GM21367 (cell line): ENCODE data around the gene TRIM25.

Experiments
- ATAC-seq: cut with Tn5 transposase; IDR thresholded peaks from one replicate; pipeline ENCODE4 v1.9.1; 2021; ENCODE audit not compliant: unreplicated experiment

Gene TRIM25

DNA sequence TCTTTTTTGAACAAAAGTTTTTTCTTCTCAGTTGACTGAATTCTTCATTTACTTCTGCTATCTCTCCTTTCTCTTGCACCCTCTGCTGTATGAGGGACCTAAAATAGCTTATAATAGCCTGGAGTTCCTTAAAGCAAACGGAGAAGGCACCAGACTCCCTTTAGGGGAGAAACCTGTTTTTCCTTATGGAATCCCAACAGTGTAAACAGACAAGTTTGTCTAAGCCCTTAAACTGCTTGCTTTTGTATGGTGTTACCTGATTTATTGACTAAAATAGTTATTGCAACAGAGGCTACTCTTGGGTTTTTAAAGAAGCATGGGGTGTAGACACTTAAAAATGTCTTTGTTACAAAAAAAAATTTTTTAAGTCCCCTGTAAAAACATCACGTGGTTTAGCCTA is 12.9 kb upstream of the TRIM25 start:
- no peak for ATAC-seq

- no peak for ATAC-seq
Measured at GRCh38 chr17:56926270-56926669, 12.4 kb upstream of the TRIM25 start.

- no peak for ATAC-seq
Measured at GRCh38 chr17:56925088-56925487, 11.2 kb upstream of the TRIM25 start.

DNA sequence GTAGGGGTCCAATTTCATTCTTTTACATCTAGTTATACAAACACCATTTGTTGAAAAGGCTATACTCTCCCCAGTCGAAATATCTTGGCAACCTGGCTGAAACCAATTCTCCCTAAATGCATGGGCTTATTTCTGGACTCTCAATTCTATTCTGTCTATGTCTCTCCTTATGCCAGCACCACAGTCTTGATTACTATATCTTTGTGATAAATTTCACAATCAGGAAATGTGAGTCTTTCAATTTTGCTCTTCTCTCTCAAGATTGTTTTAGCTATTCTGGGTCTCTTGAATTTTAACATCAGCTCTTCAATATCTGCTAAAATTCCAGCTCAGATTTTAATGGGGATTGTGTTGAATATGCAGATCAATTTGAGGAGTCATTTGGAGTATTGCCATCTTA is 5.9 kb upstream of the TRIM25 start:
- no peak for ATAC-seq

GRCh38 chr17:56918916-56919315 is 5.1 kb upstream of the TRIM25 start:
- no peak for ATAC-seq

DNA sequence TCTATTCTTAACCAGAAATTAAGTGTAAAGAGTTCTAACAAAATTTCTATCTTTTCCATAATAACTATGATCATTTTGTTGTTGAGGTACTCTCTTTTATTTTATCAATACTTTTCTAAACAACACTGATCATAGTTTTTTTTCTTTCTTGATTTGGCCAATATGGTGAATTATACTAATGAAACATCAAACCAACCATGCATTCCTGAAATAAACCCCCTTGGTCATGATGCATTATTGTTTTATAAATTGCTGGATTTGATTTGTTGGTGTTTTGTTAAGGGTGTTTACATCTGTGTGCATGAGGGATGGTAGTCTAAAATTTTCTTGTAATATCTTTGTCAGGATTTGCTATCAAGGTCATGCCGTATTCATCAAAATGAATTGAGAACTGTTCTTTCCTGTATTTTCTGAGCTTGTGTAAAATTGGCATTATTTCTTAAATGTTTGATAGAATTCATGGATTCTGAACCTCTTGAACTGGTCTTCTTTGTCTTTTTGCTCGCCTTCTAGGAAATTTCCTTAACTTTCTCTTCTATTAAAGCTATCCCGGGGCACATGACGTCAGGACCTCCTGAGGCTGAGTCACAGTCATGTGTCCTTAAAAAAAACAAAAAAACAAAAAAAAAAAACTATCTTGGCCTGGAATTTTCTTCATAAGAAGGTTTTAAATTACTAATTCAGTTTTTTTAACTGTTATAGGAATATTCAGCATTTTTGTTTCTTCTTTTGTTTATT is 3.9 kb upstream of the TRIM25 start:
- no peak for ATAC-seq

DNA sequence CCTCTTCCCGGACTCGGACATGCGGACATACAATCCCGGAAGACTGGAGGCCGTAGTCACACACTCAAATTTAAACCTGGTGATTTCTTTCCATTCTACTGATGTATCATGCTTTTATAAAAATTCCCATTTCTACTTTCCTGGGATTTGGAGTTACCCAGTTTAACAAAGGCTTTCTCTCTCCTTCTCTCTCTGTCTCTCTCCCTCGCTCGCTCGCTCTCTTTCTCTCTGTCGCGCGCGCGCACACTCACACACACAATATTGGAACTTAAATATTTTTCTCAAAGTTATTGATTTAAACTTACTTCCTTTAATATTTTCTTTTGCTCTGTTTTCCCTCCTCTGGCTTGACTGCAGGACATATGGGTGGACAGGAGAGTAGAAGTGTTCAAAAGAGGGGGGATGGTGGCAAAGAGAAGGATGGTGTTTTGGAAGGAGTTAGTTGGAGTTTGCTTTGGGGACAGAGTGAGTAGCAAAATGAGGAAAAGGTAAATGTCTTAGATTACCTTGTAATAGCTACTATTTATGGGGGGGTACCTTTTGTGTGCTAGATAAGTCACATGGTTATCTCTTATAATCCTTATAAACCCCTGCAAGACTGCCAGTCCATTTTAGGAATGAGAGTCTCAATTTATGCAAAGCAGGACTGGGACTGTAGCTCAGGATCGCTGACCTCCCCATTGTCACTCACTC is 878 bp upstream of the TRIM25 start:
- no peak for ATAC-seq

DNA sequence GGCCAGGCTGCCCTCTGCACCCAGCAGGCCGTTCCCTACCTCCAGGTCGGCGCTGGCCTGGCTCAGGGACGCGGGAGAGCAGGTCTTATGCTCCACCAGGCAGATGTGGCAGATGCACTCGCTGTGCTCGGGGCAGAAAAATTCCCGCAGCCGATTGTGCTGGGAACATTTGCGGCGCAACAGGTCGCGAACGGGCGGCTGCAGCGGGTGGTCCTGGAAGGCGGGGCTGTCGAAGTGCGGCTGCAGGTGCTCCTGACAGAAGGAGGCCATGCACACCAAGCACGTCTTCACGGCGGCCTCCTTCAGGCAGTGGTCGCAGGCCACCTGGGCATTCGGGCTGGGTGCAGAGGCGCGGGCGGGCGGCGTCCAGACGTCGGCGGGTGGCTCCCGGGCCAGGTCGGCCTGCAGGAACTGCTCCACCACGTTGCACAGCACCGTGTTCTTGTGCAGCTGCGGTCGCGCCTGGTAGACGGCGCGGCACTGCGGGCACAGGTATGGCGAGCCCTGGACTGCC is 439 bp downstream of the TRIM25 start:
- peak; percentile 22 for ATAC-seq

- ATAC-seq, result no peak
Measured at GRCh38 chr17:56913000-56913311, 893 bp downstream of the TRIM25 start.

DNA sequence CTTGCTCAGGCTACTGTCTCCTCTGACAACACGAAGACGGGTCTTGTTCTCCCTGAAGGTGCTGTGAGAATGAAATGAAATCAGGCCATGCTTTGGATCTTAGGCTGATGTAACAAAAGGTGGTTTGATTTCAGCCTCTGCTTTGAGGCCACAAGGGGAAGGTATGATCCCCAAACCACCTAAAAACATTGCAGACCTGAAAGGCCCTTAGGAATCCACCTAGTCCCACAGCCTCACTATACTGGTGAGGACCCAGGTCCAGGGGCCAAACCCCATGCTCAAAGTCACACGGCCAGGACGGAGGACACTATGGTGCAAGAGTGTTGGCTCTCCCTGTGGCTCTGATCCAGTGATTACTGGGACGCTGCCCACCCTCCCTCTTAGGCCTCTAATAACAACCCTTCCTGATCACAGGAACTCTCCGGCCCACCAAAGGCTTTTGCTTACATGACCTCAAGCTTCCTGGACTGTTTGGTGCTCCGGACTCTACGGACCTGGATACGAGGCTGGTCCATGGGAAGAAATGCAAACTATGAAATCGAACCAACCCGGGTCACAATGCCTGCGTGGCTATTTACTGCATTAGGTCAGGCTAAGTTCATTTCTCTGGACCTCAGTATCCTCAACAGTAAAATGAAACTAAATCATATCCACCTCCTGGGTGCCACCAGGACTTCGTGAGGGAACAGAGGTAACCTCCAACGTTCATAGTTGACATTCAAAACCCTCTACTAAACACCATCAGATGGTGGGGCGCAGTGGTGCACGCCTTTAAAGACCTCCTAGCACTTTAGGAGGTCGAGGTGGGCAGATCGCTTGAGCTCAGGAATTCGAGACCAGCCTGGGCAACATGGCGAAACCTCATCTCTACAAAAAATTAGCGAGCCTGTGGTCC is 1.5 kb downstream of the TRIM25 start:
- no peak for ATAC-seq

DNA sequence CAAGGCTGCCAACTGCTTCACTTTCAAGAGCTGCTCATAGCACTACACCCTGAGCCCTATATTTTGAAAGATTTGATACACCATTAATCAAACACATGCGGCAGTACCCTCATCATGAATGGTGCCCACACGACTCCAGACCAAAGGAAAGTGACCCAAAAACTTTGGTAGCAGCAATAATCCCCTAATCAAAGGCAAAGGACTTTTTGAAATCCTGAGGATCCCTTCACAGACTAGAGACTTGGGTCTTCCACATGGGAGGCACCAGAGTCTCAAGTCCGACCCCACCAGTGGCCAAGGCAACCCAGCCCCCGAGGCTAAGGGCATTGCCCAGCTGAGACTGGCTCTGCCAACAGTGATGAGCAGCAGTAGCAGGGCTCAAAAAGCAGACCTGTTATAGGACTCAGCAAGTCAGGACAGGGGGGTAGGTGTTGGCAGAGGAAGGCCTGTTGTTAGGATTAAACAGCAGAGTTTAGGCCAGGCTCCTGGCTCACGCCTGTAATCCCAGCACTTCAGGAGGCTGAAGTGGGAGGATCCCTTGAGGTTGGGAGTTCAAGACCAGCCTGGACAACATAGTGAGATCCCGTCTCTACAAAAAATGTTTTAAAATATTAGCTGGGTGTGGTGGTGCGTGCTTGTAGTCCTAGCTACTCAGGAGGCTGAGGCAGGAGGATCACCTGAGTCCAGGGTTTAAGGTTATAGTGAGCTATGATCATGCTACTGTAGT is 3.2 kb downstream of the TRIM25 start:
- ATAC-seq, result no peak

GRCh38 chr17:56909742-56910508 is 3.9 kb downstream of the TRIM25 start:
- ATAC-seq, result no peak

DNA sequence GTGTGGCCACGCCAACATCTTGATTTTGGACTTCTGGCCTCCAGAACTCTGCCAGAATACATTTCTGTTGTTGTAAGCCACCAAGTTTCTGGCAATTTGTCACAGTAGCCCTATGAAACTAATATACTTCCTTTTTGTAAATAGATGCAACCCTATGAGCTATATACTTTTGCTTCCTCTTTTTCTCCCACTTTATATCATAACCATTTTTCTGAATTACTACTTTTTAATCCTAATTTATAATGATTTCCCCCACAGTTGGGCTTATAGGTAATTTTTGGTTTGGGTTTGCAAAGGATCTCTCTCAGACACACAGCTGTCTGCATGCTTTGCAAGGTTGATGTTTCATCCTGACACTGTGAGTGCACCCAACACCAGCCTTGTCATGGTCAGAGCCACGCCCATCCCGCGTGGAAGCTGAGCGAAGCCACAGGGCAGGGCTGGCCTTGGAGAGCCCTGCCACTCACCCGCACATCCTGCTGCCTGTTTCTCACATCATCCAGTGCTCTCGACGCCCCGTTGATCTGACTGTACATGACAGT is 5.8 kb downstream of the TRIM25 start:
- peak; percentile 71 for ATAC-seq

- no peak for ATAC-seq
Measured at GRCh38 chr17:56903560-56903959, 10.3 kb downstream of the TRIM25 start.

- no peak for ATAC-seq
Measured at GRCh38 chr17:56902348-56902747, 11.5 kb downstream of the TRIM25 start.

DNA sequence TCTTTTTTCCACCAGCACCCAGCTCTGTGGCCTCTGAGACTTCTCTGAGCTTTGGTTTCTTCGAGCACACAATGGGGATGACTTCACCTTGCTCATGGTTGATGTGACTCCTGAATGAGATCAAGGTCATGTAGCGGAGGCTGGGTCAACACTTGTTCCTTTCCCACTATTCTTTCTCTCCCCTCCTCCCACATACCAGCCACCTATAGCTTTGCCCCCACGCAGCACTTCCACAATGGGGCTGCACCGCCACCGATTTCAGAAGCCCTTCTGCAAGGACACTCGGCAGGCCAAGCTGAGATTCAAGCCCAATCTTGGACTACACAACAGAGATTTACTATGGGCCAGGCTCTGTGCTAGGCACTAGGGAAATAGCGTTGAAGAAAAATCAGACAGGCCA is 14.4 kb downstream of the TRIM25 start:
- no peak for ATAC-seq

DNA sequence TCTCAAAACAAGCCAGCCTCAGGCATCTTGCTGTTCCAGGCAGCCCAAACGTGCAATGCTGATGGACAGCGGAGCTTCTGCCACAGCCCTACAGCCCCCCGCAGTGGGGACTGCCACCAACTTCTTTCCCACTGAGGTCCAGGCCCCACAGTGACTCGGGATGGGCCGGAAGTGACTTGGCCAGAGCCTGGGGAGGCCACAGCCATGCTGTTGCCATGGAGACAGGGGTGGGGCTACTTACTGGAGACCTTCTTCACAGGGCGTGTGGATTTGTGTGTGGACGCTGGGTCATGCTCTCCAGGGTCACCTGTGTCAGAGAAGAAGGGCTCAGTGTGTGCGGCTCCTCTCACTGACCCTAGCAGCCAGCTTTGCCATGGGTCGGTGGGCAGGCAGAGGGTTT is 15.0 kb downstream of the TRIM25 start:
- ATAC-seq, result no peak

DNA sequence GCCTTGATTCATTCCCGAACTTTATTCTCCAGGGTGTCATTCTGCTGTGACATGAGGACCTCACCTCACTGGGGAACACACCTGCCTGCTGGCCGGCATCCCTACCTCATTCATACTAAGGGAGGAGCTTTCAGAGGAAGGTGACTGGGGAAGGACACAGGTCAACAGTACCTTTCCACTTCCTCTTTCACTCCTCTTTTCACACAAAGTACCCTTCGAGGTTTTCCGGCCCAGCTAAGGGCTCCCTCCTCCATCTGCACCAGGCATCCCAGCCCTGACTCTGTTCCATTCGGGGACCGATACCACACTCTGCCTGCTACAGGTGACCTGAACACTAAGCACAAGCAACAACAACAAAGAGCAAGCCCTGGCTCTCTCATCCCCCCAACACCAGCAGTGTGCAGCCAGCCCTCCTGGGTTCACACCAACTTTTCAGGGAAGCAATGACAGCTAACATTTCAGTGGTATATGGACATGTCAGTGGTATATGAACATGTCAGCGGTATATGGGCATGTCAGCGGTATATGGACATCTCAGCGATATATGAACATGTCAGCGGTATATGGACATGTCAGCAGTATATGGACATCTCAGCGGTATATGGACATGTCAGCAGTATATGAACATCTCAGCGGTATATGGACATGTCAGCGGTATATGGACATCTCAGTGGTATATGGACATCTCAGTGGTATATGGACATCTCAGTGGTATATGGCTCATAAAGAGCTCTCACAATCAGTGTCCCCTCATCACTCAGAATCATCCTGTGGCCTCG is 16.0 kb downstream of the TRIM25 start:
- peak; percentile 47 for ATAC-seq

DNA sequence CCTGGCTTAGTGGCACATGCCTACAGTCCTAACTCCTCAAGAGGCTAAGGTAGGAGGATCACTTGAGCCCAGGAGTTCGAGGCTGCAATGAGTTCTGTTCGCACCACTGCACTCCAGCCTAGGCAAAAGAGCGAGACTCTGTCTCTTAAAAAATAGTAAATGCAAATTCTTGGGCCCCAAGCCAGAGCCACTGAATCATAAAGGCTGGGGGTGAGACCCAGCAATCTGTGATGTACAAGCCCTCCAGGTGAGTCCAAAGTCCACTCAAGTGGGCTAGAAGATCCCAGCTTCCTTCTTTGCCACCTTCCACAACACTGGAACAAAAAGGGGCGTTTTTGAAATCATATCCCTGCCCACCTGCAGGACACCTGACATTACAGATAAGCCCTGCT is 16.9 kb downstream of the TRIM25 start:
- ATAC-seq, result no peak
